ENCODE data around the gene ZNF48. TPM values are rescaled to one million over a fixed set of nuclear protein-coding genes. Genes with fewer than 3 reads are reported as not detected.
A peak's percentile ranks its signal among the peaks of the same experiment; 100 is the strongest.

Gene ZNF48
- total RNA-seq, 2 donors from 2014 or later: 9.3 to 12.2 TPM

DNA sequence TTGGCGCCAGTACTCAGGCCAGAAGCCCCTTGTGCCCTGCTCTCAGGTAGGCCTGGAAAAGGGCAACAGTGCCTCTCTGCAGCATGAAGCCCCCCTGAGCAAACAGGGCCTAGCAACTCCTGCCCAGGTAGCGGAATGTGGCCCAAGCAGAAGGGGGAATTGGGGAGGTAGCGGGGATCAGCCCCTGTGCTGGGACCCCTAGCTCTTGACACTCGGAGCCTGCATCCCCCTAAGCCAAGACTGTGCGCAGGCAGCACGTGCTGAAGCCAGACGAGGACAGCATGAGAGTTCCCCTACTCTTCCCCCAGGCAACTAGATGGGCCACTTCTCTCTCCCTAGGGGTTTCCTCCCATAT lies 39.3 kb upstream of the ZNF48 start:
- intact Hi-C loops (cut with DNase I): no loop called here
- DNase-seq (no peak), ATAC-seq (no peak)
- Histone ChIP-seq H3K27me3 (no peaks in the 10 kb centered on the region), H3K9me3 (no peaks in the 10 kb centered on the region), H3K27ac (peak overlapping the region; percentile 84 to 97 (median 91)), H3K36me3 (replicated peaks in 1 of 2; ENCODE audit: insufficient read depth in 1 of 2, low read depth in 2 of 2) (peaks cover 0 to 5% of the 10 kb centered on the region in 2 donors), H3K4me1 (peaks cover 52% of the 10 kb centered on the region), H3K4me3 (no peak overlapping the region)
- WGBS, 2 donors: 22 to 48% methylated on average over 1 to 7 of the region's 7 CpGs
- no peak for TF ChIP-seq POLR2A (IDR thresholded peaks at IDR 0.05)
- TF ChIP-seq, protein P1, sequence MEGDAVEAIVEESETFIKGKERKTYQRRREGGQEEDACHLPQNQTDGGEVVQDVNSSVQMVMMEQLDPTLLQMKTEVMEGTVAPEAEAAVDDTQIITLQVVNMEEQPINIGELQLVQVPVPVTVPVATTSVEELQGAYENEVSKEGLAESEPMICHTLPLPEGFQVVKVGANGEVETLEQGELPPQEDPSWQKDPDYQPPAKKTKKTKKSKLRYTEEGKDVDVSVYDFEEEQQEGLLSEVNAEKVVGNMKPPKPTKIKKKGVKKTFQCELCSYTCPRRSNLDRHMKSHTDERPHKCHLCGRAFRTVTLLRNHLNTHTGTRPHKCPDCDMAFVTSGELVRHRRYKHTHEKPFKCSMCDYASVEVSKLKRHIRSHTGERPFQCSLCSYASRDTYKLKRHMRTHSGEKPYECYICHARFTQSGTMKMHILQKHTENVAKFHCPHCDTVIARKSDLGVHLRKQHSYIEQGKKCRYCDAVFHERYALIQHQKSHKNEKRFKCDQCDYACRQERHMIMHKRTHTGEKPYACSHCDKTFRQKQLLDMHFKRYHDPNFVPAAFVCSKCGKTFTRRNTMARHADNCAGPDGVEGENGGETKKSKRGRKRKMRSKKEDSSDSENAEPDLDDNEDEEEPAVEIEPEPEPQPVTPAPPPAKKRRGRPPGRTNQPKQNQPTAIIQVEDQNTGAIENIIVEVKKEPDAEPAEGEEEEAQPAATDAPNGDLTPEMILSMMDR (IDR thresholded peaks at IDR 0.05): no peak

DNA sequence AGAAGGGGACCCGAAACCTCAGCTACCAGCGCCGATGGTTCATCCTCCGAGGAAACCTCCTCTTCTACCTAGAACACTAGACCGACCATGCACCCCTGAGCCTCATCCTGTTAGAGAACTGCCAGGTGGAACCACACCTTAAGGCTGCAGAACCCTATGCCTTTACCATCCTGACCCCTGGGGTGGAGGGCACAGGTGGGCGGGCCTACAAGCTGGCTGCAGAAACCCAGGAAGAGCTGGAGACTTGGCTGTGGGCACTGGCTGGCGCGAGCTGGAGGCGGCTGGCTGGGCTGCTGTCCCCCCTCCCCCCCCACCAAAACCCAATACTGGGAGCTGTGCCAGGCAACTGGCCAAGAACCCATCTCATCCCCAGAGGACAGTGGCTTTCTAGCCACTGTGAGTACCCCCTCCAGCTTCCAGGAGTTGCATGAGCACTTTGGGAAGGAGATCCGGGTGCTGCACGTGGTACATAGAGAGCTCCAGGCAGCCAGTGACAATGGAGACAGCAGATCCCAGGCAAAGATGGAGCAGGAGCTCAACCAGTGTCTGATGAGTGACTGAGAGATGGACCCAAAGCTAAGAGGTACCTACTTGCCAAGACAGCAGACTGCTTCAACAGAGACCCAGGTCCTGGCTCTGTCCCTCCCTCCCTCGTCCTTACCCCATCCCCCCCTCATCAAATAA lies 38.7 kb upstream of the ZNF48 start:
- intact Hi-C loops (cut with DNase I): no loop called here
- H3K27me3 ChIP-seq: no peaks in the 10 kb centered on the region
- no peak for DNase-seq
- peaks cover 49% of the 10 kb centered on the region for H3K4me1 ChIP-seq
- no peaks in the 10 kb centered on the region for H3K9me3 ChIP-seq
- H3K36me3 ChIP-seq (replicated peaks in 1 of 2; ENCODE audit: insufficient read depth in 1 of 2, low read depth in 2 of 2): peaks cover 0 to 5% of the 10 kb centered on the region in 2 donors
- TF ChIP-seq POLR2A (IDR thresholded peaks at IDR 0.05): no peak
- TF ChIP-seq, protein P1 (IDR thresholded peaks at IDR 0.05): no peak
- ATAC-seq: no peak
- 62 to 69% methylated on average over 10 to 12 of the region's 12 CpGs for WGBS, 2 donors
- H3K4me3 ChIP-seq: no peak overlapping the region
- H3K27ac ChIP-seq: peak overlapping the region; percentile 84 to 97 (median 91)

DNA sequence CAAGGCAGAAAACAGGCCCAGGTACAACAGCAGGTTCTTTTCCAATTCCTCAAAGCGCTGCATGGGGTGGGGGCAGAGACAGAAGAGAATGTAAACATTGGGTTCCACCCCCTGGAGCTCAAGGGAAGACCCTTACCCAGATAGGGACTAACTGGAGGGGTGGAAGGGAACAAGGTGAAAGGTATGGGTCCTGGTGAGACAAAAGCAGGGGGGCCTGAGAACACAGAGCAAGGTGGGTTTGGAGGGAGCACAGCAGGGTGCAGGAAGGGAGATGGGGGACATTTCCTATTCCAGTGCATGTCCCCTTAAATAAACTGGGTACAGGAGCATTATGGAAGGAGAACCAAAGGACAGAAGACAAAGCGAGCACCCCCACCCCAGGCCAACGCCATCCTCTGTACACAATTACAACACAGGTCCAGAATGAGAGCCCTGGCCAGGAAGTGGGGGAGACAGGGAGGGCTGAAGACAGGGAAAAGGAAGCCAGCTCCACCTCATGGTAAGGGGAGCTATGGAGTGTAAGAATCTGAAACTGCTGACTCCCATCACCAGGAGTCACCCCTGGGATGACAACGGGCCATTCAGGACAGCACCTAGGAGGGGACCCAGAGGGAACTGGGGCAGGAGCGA lies 38.0 kb upstream of the ZNF48 start:
- Histone ChIP-seq H3K9me3 (no peaks in the 10 kb centered on the region), H3K27me3 (no peaks in the 10 kb centered on the region), H3K4me1 (peaks cover 42% of the 10 kb centered on the region), H3K4me3 (no peak overlapping the region), H3K36me3 (replicated peaks in 1 of 2; ENCODE audit: insufficient read depth in 1 of 2, low read depth in 2 of 2) (peaks cover 0 to 5% of the 10 kb centered on the region in 2 donors), H3K27ac (peak overlapping the region in 1 of 4 donors; percentile 90)
- TF ChIP-seq, protein P1 (IDR thresholded peaks at IDR 0.05): no peak
- no peak for TF ChIP-seq POLR2A (IDR thresholded peaks at IDR 0.05)
- 80 to 87% methylated on average over 5 of the region's 5 CpGs for WGBS, 2 donors
- intact Hi-C loops (cut with DNase I): no loop called here
- DNase-seq (no peak), ATAC-seq (no peak)

DNA sequence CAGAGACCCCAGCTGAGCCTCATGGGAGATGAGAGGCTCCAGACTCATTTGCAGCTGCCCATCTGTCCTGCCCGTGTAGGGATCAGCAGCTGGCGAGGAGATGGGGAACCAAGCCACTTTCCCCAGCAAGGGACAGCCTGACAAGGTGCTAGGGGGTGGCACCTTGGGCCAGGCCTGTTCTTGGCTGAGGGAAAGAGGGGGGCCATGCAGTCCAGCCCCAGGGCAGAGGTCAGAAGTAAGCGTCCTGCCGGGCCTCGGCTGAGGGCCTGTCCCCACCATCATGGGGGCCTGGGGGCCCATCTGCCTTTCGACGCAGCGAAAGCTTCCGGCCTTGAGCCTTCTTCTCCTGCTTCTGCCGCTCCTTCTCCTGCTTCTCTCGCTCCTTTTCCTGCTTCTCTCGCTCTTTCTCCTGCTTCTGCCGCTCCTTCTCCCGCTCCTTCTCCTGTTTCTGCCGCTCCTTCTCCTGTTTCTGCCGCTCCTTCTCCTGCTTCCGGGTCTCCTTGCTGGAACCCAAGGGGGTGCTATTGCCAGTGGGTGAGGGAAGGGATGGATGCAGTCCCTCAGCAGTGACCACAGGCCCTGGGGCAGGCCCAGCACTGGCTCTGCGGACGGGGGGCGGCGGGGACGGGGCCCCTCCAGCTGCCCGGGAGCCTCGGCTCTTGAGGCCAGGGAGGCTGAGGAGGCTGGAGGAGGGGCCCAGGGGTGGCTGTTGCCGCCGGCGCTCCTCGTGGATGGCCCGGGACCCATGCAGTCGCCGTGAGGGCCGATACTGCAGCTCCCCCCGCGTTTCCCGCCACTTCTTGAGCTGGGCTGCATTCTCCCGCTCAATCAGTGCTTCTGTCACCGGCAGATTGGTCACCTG lies 37.3 kb upstream of the ZNF48 start:
- peaks cover 35% of the 10 kb centered on the region for H3K4me1 ChIP-seq
- TF ChIP-seq, protein P1 (IDR thresholded peaks at IDR 0.05): no peak
- TF ChIP-seq POLR2A (IDR thresholded peaks at IDR 0.05): no peak
- no peaks in the 10 kb centered on the region for H3K9me3 ChIP-seq
- 81 to 90% methylated on average over 16 to 34 of the region's 37 CpGs for WGBS, 2 donors
- H3K36me3 ChIP-seq (replicated peaks in 1 of 2; ENCODE audit: insufficient read depth in 1 of 2, low read depth in 2 of 2): peaks cover 0 to 5% of the 10 kb centered on the region in 2 donors
- no peak for DNase-seq
- intact Hi-C loops (cut with DNase I): no loop called here
- no peak overlapping the region for H3K27ac ChIP-seq
- no peak overlapping the region for H3K4me3 ChIP-seq
- ATAC-seq: no peak
- no peaks in the 10 kb centered on the region for H3K27me3 ChIP-seq
